ENCODE data around the gene CRIP1. TPM values are rescaled to one million over a fixed set of nuclear protein-coding genes. Genes with fewer than 3 reads are reported as not detected.

CRIP1 gene
- total and polyA plus RNA-seq, 7 donors = 4.9 to 403 (median 24.3) TPM

DNA sequence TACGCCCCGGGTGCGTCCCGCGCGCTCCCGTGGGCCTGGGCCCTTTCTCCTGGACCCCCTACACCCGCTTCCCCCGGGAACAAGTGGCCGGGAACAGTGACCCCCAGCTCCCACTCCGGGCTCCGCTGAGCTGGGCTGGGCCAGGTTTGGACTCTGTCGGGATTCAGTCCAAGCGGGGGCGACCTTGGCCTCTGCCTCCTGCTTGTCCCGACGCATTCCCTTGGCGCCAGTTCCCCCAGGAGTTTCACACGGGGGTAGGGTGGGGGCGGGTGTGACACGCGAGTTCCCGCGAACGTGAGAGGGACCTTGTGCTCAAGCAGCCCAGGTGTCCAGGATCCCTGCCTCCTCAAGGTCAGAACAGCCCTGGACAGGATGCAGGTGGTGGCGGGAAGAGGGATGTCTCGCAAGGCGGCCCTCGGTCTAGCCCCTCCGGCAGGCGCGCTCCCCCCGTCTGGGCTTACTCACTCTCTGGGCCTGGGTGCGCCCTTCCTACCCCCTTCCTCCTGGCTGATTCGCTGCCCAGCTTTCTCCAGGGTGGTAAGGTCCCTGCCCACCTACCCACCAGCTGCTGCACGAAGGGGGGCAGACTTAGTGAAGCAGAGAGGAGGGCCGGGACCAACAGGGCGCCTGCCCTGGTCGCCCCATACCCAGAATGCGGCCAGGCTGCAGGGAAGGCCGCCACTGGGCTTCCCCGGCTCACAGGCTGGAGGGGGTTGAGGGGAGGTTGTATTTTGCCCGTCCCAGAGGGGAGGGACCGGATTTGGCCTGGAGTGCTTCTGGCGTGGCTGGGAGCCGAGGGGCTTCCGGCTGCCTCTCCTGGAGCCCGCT lies 11.2 kb upstream of the CRIP1 start:
- Histone ChIP-seq H3K36me3 (peaks cover 0 to 6% (median 0%) of the 10 kb centered on the region in 4 donors), H3K9me3 (no peaks in the 10 kb centered on the region), H3K27ac (peak overlapping the region; percentile 77 to 92 (median 82)), H3K27me3 (peaks cover 3 to 67% (median 9%) of the 10 kb centered on the region in 3 donors), H3K4me3 (peak overlapping the region; percentile 34 to 96 (median 64)), H3K4me1 (peaks cover 0 to 72% (median 62%) of the 10 kb centered on the region in 4 donors)
- TF ChIP-seq POLR2AphosphoS5 (IDR thresholded peaks at IDR 0.05) (peak in 2 of 4 donors; percentile 25 to 37), POLR2A (IDR thresholded peaks at IDR 0.05) (no peak), EP300 (IDR thresholded peaks at IDR 0.05) (no peak)
- TF ChIP-seq, protein P1, sequence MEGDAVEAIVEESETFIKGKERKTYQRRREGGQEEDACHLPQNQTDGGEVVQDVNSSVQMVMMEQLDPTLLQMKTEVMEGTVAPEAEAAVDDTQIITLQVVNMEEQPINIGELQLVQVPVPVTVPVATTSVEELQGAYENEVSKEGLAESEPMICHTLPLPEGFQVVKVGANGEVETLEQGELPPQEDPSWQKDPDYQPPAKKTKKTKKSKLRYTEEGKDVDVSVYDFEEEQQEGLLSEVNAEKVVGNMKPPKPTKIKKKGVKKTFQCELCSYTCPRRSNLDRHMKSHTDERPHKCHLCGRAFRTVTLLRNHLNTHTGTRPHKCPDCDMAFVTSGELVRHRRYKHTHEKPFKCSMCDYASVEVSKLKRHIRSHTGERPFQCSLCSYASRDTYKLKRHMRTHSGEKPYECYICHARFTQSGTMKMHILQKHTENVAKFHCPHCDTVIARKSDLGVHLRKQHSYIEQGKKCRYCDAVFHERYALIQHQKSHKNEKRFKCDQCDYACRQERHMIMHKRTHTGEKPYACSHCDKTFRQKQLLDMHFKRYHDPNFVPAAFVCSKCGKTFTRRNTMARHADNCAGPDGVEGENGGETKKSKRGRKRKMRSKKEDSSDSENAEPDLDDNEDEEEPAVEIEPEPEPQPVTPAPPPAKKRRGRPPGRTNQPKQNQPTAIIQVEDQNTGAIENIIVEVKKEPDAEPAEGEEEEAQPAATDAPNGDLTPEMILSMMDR (IDR thresholded peaks at IDR 0.05) = no peak
- WGBS, 2 donors = 9 to 11% methylated on average over 48 of the region's 48 CpGs
- no peak for DNase-seq
- intact Hi-C loops (cut with DNase I) = loop anchor here (10.0 kb wide), 1 partner anchor 49 kb away; the partner anchor contains the start of gene TMEM121

DNA sequence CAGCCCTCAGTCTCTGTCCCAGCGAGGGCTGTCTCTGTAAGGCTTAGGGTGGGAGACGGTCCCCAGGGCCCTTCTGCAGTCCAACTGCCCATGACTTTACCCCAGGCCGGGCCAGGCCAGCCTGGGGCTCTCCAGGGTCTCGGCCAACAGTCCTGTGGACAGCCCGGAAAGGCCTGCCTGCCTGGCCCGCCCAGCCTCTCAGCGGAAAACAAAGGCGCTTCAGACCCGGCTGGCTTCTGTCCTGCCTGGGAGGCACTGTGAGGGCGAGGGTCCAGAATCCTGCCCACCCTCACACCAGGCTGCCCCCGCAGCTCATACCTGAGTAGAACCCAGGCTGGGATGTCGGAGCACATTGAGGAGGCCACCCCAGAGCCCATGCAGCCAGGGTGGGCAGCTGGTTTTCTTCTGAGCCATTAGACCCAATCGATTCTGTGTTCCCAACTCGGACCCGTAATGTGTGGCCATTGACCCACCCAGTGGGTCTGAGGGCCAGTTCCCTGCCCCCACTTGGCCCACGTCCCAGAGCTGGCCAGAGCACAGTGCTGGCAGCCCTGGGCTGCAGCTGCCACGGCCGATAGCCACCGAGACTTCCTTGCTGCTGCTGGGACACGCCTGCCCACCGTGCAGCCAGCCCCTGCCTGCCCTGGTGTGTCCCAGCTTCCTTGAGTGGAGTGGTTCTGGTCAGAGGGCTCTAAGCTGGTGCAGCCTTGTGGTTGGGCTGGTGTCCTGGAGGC lies 10.4 kb upstream of the CRIP1 start:
- H3K4me3 ChIP-seq = peak overlapping the region; percentile 34 to 96 (median 64)
- TF ChIP-seq, protein P1 (IDR thresholded peaks at IDR 0.05) = no peak
- TF ChIP-seq POLR2A (IDR thresholded peaks at IDR 0.05) (peak in 1 of 2 donors; percentile 29), EP300 (IDR thresholded peaks at IDR 0.05) (no peak), POLR2AphosphoS5 (IDR thresholded peaks at IDR 0.05) (peak in 3 of 4 donors; percentile 31 to 44 (median 42))
- peak overlapping the region; percentile 77 to 92 (median 82) for H3K27ac ChIP-seq
- peaks cover 0 to 71% (median 68%) of the 10 kb centered on the region in 4 donors for H3K4me1 ChIP-seq
- intact Hi-C loops (cut with DNase I) = loop anchor here (10.0 kb wide), 1 partner anchor 49 kb away; the partner anchor contains the start of gene TMEM121
- no peaks in the 10 kb centered on the region for H3K9me3 ChIP-seq
- peaks cover 0 to 4% (median 0%) of the 10 kb centered on the region in 4 donors for H3K36me3 ChIP-seq
- H3K27me3 ChIP-seq = peaks cover 3 to 67% (median 9%) of the 10 kb centered on the region in 3 donors
- 17 to 40% methylated on average over 21 of the region's 21 CpGs for WGBS, 2 donors
- no peak for DNase-seq

DNA sequence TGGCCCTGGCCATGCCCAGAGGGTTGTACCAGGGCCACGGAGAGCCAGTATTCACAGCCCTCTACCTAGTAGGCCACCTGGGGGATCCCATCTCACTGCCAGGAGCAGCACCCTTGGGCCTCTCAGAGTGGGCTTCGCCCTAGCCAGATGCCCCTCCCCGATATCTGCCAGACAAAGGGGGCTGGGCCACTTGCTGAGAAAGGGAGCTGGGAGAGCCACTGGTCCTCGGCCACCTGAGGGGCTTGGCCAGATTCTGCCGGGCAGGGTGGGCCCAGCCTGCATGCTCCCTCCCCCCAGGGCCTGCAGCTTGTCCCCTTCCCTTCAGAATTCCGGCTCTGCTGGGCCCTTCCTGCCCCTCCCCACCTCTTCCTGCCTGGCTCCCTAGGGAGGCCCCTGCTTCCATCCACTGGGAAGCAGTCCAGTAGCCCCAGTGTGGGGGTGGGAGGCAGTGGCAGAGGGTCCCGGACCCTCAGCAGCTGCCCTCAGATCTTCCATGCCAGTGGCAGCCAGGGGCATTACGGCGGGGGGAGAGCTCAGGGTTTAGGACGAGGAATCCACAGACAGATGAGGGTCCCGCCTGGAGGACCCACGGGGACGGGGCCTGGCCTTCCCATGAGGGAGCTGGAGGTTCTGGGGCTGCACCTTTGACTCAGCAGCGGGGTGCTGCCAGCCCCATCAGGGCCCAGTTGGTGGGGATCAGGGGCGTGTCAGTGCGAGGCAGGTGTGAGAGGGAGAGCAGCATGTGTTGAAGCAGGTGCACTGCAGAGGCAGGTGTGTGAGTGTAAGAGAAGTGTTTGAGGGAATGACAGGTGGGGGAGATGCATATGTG lies 9.6 kb upstream of the CRIP1 start:
- DNase-seq = no peak
- H3K9me3 ChIP-seq = no peaks in the 10 kb centered on the region
- H3K27me3 ChIP-seq = peaks cover 3 to 67% (median 9%) of the 10 kb centered on the region in 3 donors
- no peak for TF ChIP-seq POLR2AphosphoS5 (IDR thresholded peaks at IDR 0.05)
- H3K4me1 ChIP-seq = peaks cover 0 to 71% (median 69%) of the 10 kb centered on the region in 4 donors
- intact Hi-C loops (cut with DNase I) = loop anchor here (10.0 kb wide), 1 partner anchor 48 kb away; the partner anchor contains the start of gene TMEM121
- peaks cover 0 to 4% (median 0%) of the 10 kb centered on the region in 4 donors for H3K36me3 ChIP-seq
- H3K27ac ChIP-seq = peak overlapping the region; percentile 77 to 92 (median 82)
- 36 to 52% methylated on average over 16 of the region's 16 CpGs for WGBS, 2 donors
- H3K4me3 ChIP-seq = peak overlapping the region in 3 of 4 donors; percentile 55 to 96 (median 73)

DNA sequence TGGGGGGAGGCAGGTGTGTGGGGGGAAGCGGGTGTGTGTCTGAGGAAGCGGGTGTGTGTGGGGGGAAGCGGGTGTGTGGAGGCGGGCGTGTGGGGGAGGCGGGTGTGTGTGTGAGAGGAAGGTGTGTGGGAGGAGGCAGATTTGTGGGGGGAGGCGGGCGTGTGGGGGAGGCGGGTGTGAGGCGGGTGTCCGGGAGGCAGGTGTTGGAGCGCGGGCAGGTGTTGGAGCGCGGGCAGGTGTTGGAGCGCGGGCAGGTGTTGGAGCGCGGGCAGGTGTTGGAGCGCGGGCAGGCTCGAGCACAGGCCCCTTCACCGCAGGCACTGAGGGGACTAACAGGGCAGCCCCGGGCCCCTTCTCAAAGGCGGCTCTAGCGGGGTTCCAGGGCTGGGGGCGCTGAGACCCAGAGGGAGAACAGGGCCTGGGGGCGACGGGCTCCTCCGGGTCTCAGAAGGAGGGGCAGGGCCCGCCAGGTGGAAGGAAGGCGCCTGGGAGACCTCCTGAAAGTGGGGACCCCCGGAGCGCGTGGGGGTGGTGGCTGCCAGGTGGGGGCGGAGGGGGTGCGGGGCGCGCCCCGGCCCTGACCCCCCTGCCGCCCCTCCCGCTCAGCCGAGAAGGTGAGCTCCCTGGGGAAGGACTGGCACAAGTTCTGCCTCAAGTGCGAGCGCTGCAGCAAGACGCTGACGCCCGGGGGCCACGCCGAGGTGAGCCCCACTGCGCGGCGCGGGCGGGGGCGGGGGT lies 8.9 kb upstream of the CRIP1 start:
- H3K4me3 ChIP-seq = no peak overlapping the region
- peaks cover 3 to 64% (median 9%) of the 10 kb centered on the region in 3 donors for H3K27me3 ChIP-seq
- H3K27ac ChIP-seq = peak overlapping the region in 3 of 4 donors; percentile 9 to 92 (median 21)
- peaks cover 0 to 4% (median 0%) of the 10 kb centered on the region in 4 donors for H3K36me3 ChIP-seq
- TF ChIP-seq, protein P1 (IDR thresholded peaks at IDR 0.05) = no peak
- TF ChIP-seq POLR2A (IDR thresholded peaks at IDR 0.05) (no peak), EP300 (IDR thresholded peaks at IDR 0.05) (no peak), POLR2AphosphoS5 (IDR thresholded peaks at IDR 0.05) (no peak)
- no peak for DNase-seq
- WGBS, 2 donors = 13 to 20% methylated on average over 54 to 56 of the region's 56 CpGs
- H3K9me3 ChIP-seq = no peaks in the 10 kb centered on the region
- H3K4me1 ChIP-seq = peaks cover 0 to 71% (median 69%) of the 10 kb centered on the region in 4 donors
- intact Hi-C loops (cut with DNase I) = loop anchor here (10.0 kb wide), 1 partner anchor 47 kb away; the partner anchor contains the start of gene TMEM121

All from sigmoid colon (tissue), 7 donors.